GM19328 (cell line): ENCODE results near the gene HMGB4.
A peak's percentile ranks its signal among the peaks of the same experiment; 100 is the strongest.

Source experiments
- ATAC-seq: cut with Tn5 transposase; IDR thresholded peaks from one replicate; pipeline ENCODE4 v1.9.1; 2021; ENCODE audit warnings: mild to moderate bottlenecking, moderate library complexity; ENCODE audit not compliant: unreplicated experiment

Gene HMGB4

GRCh38 chr1:33895976-33896375, 32.1 kb downstream of the HMGB4 start:
- ATAC-seq, result no peak

DNA sequence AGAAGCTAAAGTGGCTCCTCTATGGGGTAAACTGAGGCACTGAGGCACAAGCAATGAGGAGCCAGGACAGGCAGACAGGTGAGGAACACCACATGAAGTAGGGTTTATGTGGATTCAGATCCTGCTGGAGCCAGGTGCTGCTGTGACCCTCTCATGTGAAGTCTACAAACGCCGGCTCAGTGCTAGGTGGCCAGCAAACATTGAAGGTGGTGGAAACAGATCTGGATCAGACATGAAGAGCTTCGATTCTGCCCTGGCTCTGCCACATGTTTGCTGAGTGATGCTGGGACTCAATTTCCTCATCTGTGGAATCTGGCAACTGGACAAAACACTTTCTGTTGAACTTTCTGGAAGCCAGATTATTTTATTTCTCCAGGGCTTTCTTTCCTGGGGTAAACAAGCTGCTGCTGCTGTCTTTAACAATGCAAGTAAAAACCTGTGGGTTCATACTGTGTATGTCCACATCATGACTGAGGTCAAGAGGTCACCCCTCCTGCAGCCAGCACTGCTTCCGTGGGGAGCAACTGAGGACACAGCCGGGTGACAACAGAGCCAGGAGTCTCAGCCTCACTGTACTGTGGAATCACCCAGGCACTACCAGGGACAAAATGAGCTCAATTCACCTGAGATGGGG, 33.3 kb downstream of the HMGB4 start:
- no peak for ATAC-seq

DNA sequence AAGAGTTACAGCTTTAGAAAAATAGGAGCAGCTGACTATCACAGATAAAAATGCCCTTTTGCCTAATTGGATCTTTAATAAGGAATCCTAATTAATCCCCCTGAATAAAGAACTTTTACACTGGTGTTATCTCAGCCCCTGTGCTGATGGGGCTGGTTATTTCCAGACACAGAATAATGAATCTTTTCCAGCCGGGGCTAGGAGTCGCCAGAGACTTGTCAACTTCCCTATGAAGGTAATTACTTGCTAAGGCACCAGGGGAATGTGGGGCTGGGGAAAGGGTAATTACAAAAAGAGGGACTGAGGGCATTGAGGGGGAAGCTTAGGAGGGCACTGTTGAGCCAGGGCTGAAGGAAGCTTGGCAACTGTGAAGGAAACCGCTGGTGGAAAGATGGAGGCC, 34.5 kb downstream of the HMGB4 start:
- ATAC-seq, result no peak

GRCh38 chr1:33898881-33899280, 35.0 kb downstream of the HMGB4 start:
- no peak for ATAC-seq

- no peak for ATAC-seq
These were observed 35.9 kb downstream of the HMGB4 start for GRCh38 chr1:33899746-33900145.

DNA sequence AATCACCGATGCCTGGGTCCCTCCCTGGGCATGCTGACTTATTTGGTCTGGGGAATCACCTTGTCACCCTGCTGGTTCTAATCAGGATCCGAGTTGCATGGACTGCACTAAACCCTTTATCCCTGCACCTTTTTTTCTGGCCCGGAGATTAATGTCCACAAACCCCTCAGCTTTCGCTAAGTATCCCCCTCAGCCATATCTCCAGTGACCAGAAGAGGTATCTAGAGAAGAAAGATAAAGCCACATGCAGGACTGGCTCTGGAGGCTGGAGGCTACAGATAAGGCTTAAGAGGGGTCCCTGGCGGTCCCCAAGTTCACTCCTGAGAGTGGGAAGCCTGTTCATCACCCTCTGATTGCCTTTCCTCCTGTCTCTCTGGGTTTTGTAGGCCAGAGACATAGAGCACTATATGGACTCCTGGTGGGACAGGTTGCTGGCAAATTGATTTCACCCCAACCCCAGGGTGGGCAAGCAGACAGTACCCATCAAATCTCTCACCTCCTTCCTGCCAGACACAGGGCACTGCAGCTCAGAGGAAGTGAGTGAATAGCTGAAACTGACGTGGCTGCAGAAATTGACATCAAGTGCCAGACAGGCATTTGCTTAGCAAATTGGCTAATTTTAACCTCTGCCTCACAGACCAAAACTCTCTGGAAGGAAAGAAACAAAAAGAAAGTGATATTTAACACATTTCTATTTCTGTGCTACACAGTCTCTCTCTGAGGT, 38.8 kb downstream of the HMGB4 start:
- peak; percentile 62 for ATAC-seq

- ATAC-seq, result peak; percentile 29
These were observed 39.3 kb downstream of the HMGB4 start for GRCh38 chr1:33903210-33903589.

DNA sequence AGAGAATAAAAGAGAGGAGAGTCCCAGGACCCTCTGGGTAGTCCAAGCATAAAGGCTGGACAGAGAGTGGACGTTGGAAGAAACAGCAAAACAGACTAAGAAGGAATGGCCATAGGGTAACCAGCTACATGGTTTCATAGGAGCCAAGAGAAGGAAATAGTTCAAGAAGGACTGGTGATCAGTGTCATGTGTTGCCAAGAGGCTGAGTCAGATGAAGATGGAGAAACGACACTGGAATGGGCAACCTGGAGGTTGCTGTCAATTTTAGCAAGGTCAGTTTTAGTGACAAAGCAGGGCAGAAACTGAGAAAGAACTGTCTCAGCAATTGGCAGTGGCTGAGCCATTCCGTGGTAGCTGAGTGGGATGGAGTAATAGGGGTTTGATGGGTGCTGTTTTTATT, 41.4 kb downstream of the HMGB4 start:
- no peak for ATAC-seq

- ATAC-seq, result no peak
These were observed 42.3 kb downstream of the HMGB4 start for GRCh38 chr1:33906156-33906555.

- ATAC-seq, result no peak
These were observed 44.6 kb downstream of the HMGB4 start for GRCh38 chr1:33908324-33908956.
